OCI-LY7 (cell line): Measurements from ENCODE around the gene CYP4F11. TPM values are rescaled to one million over a fixed set of nuclear protein-coding genes. Genes with fewer than 3 reads are reported as not detected.

Experiments
- BruUV-seq: library from RNA; stranded (reverse); fragments of 400-500 nt; replicated peaks from 2 replicates; lab custom pipeline; 2021; lab: Mats Ljungman, UMichigan
- CTCF ChIA-PET: fragments of 300-600 bp; sonication (Branson Sonifier 250); formaldehyde crosslinking; loops from one replicate; lab custom pipeline; 2022; ENCODE audit warnings: antibody characterized with exemption; ENCODE audit not compliant: unreplicated experiment; lab: Charles Lee
- POLR2A ChIA-PET: fragments of 300-600 bp; sonication (Branson Sonifier 250); formaldehyde crosslinking; loops from one replicate; lab custom pipeline; 2022; ENCODE audit warnings: antibody characterized with exemption; lab: Charles Lee
- DNase-seq: peaks from one replicate; pipeline ENCODE4 v3.0.0-alpha.2; 2015; ENCODE audit warnings: low spot score
- H2AFZ ChIP-seq: fragments of 200-600 bp; sonication (generic), shearing (Covaris generic); 2 replicates; pipeline ENCODE4 v1.6.1; 2014; ENCODE audit warnings: mild to moderate bottlenecking, antibody characterized with exemption, low read length, moderate library complexity
- H3K27ac ChIP-seq: fragments of 200-600 bp; sonication (generic); 2 replicates; pipeline ENCODE4 v1.5.1; 2014; ENCODE audit warnings: mixed run types, low read depth, mild to moderate bottlenecking, moderate library complexity, low read length, inconsistent platforms; ENCODE audit not compliant: poor library complexity, severe bottlenecking
- H3K36me3 ChIP-seq: fragments of 200-600 bp; sonication (generic); 2 replicates; pipeline ENCODE4 v1.6.1; 2014; ENCODE audit warnings: mild to moderate bottlenecking, antibody characterized with exemption, low read length, moderate library complexity, mixed read lengths; ENCODE audit not compliant: insufficient read depth
- H3K4me1 ChIP-seq: fragments of 200-600 bp; sonication (generic); 2 replicates; pipeline ENCODE4 v1.5.1; 2014; ENCODE audit warnings: mild to moderate bottlenecking, low read length; ENCODE audit not compliant: insufficient read depth, poor library complexity, severe bottlenecking
- H3K4me2 ChIP-seq: fragments of 200-600 bp; sonication (generic); 2 replicates; pipeline ENCODE4 v1.6.1; 2014; ENCODE audit warnings: mild to moderate bottlenecking, low read length
- H3K4me3 ChIP-seq: fragments of 200-600 bp; sonication (generic); 2 replicates; pipeline ENCODE4 v1.5.1; 2014; ENCODE audit warnings: mild to moderate bottlenecking, low read depth, low read length; ENCODE audit not compliant: poor library complexity, severe bottlenecking
- H3K79me2 ChIP-seq: fragments of 200-600 bp; sonication (generic); 2 replicates; pipeline ENCODE4 v1.6.1; 2016; ENCODE audit warnings: low read depth, mild to moderate bottlenecking, low read length, moderate library complexity, mixed read lengths; ENCODE audit not compliant: insufficient read depth
- H3K9me2 ChIP-seq: fragments of 200-600 bp; sonication (generic); 2 replicates; pipeline ENCODE4 v1.6.1; 2016; ENCODE audit warnings: mild to moderate bottlenecking, low read length, mixed read lengths; ENCODE audit not compliant: insufficient read depth
- H3K9me3 ChIP-seq: fragments of 200-600 bp; sonication (generic); 2 replicates; pipeline ENCODE4 v1.6.1; 2014; ENCODE audit warnings: mild to moderate bottlenecking, mixed run types, low read length, mixed read lengths
- H4K20me1 ChIP-seq: fragments of 200-600 bp; sonication (generic); 2 replicates; pipeline ENCODE4 v1.6.1; 2014; ENCODE audit warnings: mild to moderate bottlenecking, antibody characterized with exemption, low read length, moderate library complexity, mixed read lengths; ENCODE audit not compliant: insufficient read depth
- EZH2phosphoT487 ChIP-seq: fragments of 200-600 bp; sonication (generic); IDR thresholded peaks from 2 replicates; pipeline ENCODE4 v1.6.1; 2018; ENCODE audit warnings: low read depth, borderline replicate concordance, mild to moderate bottlenecking, mixed run types, antibody characterized with exemption, low read length, moderate library complexity, mixed read lengths
- intact Hi-C: fragments of 100-400 bp; cut with micrococcal nuclease; formaldehyde crosslinking; loops from one replicate; pipeline ENCODE4 v1.10.0; 2022; ENCODE audit not compliant: unreplicated experiment
- total RNA-seq, 2 experiments: library from RNA; depleted of rRNA in 1 of 2; stranded (reverse); fragments of >200 nt in 1 of 2; shearing (Covaris generic) in 1 of 2; gene quantifications; 2 replicates each; pipeline ENCODE4 v1.2.3, GENCODE V29; 2014 to 2022
- TF ChIP-seq, protein P1 (sequence below): fragments of 200-600 bp; sonication (generic); conservative IDR thresholded peaks from 2 replicates; pipeline ENCODE4 v1.5.1; 2014; ENCODE audit warnings: mild to moderate bottlenecking, antibody characterized with exemption, low read length, moderate library complexity, mixed read lengths

CYP4F11 gene
- total RNA-seq, 2 experiments from 2014 or later, result 0.22 to 0.25 TPM

DNA sequence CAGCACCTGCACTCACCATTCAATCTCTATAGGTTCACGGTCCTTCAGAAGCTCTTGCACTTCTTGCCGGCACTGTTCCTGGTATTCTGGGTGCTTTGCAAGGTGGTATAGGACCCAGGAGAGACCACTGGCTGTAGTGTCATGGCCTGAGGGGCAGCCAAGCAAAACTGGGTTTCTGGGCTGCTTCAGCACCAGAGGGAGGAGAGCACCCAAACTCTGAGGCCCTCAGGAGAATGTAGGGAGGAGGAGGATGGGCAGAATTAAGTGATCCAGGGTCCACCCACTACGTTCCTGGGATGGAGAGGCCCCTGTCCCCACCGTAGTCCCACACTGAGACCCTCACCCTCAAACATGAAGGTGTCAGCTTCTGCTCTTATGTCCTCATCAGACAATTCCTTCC, 12.3 kb downstream of the CYP4F11 start:
- POLR2A ChIA-PET, result no interaction called here
- H3K9me2 ChIP-seq, result no peaks in the 10 kb centered on the region
- no peak overlapping the region for H2AFZ ChIP-seq
- no peaks in the 10 kb centered on the region for H3K4me1 ChIP-seq
- no peaks in the 10 kb centered on the region for H3K79me2 ChIP-seq
- BruUV-seq, result no TSS peak
- no peaks in the 10 kb centered on the region for H3K9me3 ChIP-seq
- no peak overlapping the region for H3K4me3 ChIP-seq
- H4K20me1 ChIP-seq, result no peaks in the 10 kb centered on the region
- no peak overlapping the region for H3K4me2 ChIP-seq
- no peak for TF ChIP-seq EZH2phosphoT487
- TF ChIP-seq, protein P1, sequence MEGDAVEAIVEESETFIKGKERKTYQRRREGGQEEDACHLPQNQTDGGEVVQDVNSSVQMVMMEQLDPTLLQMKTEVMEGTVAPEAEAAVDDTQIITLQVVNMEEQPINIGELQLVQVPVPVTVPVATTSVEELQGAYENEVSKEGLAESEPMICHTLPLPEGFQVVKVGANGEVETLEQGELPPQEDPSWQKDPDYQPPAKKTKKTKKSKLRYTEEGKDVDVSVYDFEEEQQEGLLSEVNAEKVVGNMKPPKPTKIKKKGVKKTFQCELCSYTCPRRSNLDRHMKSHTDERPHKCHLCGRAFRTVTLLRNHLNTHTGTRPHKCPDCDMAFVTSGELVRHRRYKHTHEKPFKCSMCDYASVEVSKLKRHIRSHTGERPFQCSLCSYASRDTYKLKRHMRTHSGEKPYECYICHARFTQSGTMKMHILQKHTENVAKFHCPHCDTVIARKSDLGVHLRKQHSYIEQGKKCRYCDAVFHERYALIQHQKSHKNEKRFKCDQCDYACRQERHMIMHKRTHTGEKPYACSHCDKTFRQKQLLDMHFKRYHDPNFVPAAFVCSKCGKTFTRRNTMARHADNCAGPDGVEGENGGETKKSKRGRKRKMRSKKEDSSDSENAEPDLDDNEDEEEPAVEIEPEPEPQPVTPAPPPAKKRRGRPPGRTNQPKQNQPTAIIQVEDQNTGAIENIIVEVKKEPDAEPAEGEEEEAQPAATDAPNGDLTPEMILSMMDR, result no peak
- intact Hi-C loops, result no loop called here
- DNase-seq, result no peak
- H3K36me3 ChIP-seq, result no peaks in the 10 kb centered on the region
- CTCF ChIA-PET, result no interaction called here
- H3K27ac ChIP-seq, result no peak overlapping the region

GRCh38 chr19:15919243-15919642, 15.1 kb downstream of the CYP4F11 start:
- DNase-seq, result no peak
- Histone ChIP-seq H3K4me2 (no peak overlapping the region), H3K36me3 (no peaks in the 10 kb centered on the region), H3K4me1 (no peaks in the 10 kb centered on the region), H2AFZ (no peak overlapping the region), H3K9me2 (no peaks in the 10 kb centered on the region), H3K79me2 (no peaks in the 10 kb centered on the region), H3K4me3 (no peak overlapping the region), H3K9me3 (no peaks in the 10 kb centered on the region), H4K20me1 (no peaks in the 10 kb centered on the region), H3K27ac (no peak overlapping the region)
- no TSS peak for BruUV-seq
- ChIA-PET CTCF (no interaction called here), POLR2A (no interaction called here)
- intact Hi-C loops, result no loop called here
- TF ChIP-seq, protein P1, result no peak
- no peak for TF ChIP-seq EZH2phosphoT487

- no peak for DNase-seq
- no peaks in the 10 kb centered on the region for H3K9me3 ChIP-seq
- no peaks in the 10 kb centered on the region for H3K79me2 ChIP-seq
- no peaks in the 10 kb centered on the region for H4K20me1 ChIP-seq
- H3K4me1 ChIP-seq, result no peaks in the 10 kb centered on the region
- BruUV-seq, result no TSS peak
- H2AFZ ChIP-seq, result no peak overlapping the region
- intact Hi-C loops, result no loop called here
- no peak overlapping the region for H3K27ac ChIP-seq
- no peak overlapping the region for H3K4me2 ChIP-seq
- no peaks in the 10 kb centered on the region for H3K36me3 ChIP-seq
- TF ChIP-seq, protein P1, result no peak
- no peak for TF ChIP-seq EZH2phosphoT487
- POLR2A ChIA-PET, result no interaction called here
- CTCF ChIA-PET, result no interaction called here
- no peaks in the 10 kb centered on the region for H3K9me2 ChIP-seq
- H3K4me3 ChIP-seq, result no peak overlapping the region
Measured at GRCh38 chr19:15915109-15915508, 19.2 kb downstream of the CYP4F11 start.
